Spleen (tissue), 11 donors: ENCODE data around the gene DLEC1. TPM values are rescaled to one million over a fixed set of nuclear protein-coding genes. Genes with fewer than 3 reads are reported as not detected.

ENCODE experiments used
- DNase-seq: peaks from one replicate; pipeline ENCODE4 v3.0.0-alpha.2; 2020
- H3K27ac ChIP-seq, 8 donors: fragments of 200-600 bp; sonication (generic) in 7 of 8; 1 replicate in 4 of 8; 2 replicates in 4 of 8; pipeline versions ENCODE4 v1.5.0 to v1.8.0; 2016 to 2021; ENCODE audit warnings: inconsistent platforms in 4 of 8, mild to moderate bottlenecking in 4 of 8, moderate library complexity in 1 of 8
- H3K27me3 ChIP-seq, 7 donors: fragments of 200-600 bp; sonication (generic) in 6 of 7; replicated peaks in 1 of 7; 1 replicate in 4 of 7; 2 replicates in 3 of 7; pipeline versions ENCODE4 v1.5.0 to v1.8.0; 2016 to 2021; ENCODE audit warnings: inconsistent platforms in 3 of 7, mild to moderate bottlenecking in 1 of 7
- H3K36me3 ChIP-seq, 6 donors: fragments of 200-600 bp; sonication (generic) in 5 of 6; 1 replicate in 4 of 6; 2 replicates in 2 of 6; pipeline versions ENCODE4 v1.5.0 to v1.8.0; 2016 to 2021; ENCODE audit warnings: inconsistent platforms in 2 of 6
- H3K4me1 ChIP-seq, 6 donors: fragments of 200-600 bp; sonication (generic) in 5 of 6; 1 replicate in 3 of 6; 2 replicates in 3 of 6; pipeline versions ENCODE4 v1.5.0 to v1.8.0; 2016 to 2021; ENCODE audit warnings: inconsistent platforms in 3 of 6
- H3K4me3 ChIP-seq, 8 donors: fragments of 200-600 bp; sonication (generic) in 7 of 8; 1 replicate in 4 of 8; 2 replicates in 4 of 8; pipeline versions ENCODE4 v1.5.0 to v1.8.0; 2016 to 2021; ENCODE audit warnings: inconsistent platforms in 4 of 8, mild to moderate bottlenecking in 4 of 8, moderate library complexity in 2 of 8
- H3K9me3 ChIP-seq, 8 donors: fragments of 200-600 bp; sonication (generic) in 7 of 8; 1 replicate in 4 of 8; 2 replicates in 4 of 8; pipeline versions ENCODE4 v1.5.0 to v1.8.0; 2016 to 2021; ENCODE audit warnings: inconsistent platforms in 4 of 8
- CTCF ChIP-seq, 11 experiments: fragments of 200-600 bp in 7 of 11; fragments of 450-650 bp in 4 of 11; sonication (generic) in 4 of 11; IDR thresholded peaks in 8 of 11; conservative IDR thresholded peaks in 3 of 11; 1 replicate in 7 of 11; 2 replicates in 4 of 11; pipeline versions ENCODE4 v1.4.0 to v1.8.0; 2016 to 2021; ENCODE audit warnings: antibody characterized with exemption in 11 of 11, inconsistent platforms in 4 of 11, mild to moderate bottlenecking in 1 of 11
- POLR2A ChIP-seq, 3 donors: fragments of 450-650 bp; IDR thresholded peaks; one replicate each; pipeline ENCODE4 v1.5.1; 2017; ENCODE audit warnings: antibody characterized with exemption in 3 of 3, mild to moderate bottlenecking in 1 of 3
- POLR2AphosphoS5 ChIP-seq, 3 donors: sonication (generic); formaldehyde crosslinking; IDR thresholded peaks; one replicate each; pipeline ENCODE4 v1.5.1; 2017; ENCODE audit warnings: antibody characterized with exemption in 3 of 3
- WGBS, 5 donors: extraction: QIAGEN DNeasy Blood & Tissue Kit in 3 of 5; methylation state at CpG; one replicate each; pipeline versions ENCODE4 v1.1.5 to v1.1.7; 2013 to 2018; 5-methylcytosine and 5-hydroxymethylcytosine counted together
- intact Hi-C: fragments of 100-400 bp; cut with DNase I; formaldehyde crosslinking; loops from one replicate; pipeline ENCODE4 v1.15.0; 2023; ENCODE audit warnings: low total_unique reads
- polyA plus RNA-seq, 3 donors: library from polyadenylated mRNA; stranded (reverse); fragments of 200-250 nt; gene quantifications; one replicate each; pipeline ENCODE4 v1.2.1, GENCODE V29; 2013
- total RNA-seq, 7 donors: library from RNA; depleted of rRNA in 3 of 7; stranded (reverse); fragments of >200 nt in 3 of 7; fragmentation: NEBNext Ultra II Directional in 4 of 7; extraction: Animal tissue kit (Norgen Biotek cat#: 25700) in 4 of 7; gene quantifications; one replicate each; pipeline versions ENCODE4 v1.1.0 to v1.2.1, GENCODE V29; 2016 to 2021
- donor health status: healthy with polysubstance abuse.
- donor health status: DM: no; HTN: no; CAD: no; lungs with moderate emphysema.
- donor health status: DM: no; HTN: no; CAD: no.
- donor health status: Bipolar disorder and iron deficiency.
- donor health status: healthy.
- donor health status: DM: no; HTN: no; CAD: no.
- donor health status: DM: yes; HTN: yes; CAD: no.

The DLEC1 gene
- total and polyA plus RNA-seq, 10 donors, result 0.36 to 2.3 (median 0.88) TPM

- H3K27me3 ChIP-seq, result no peaks in the 10 kb centered on the region
- H3K36me3 ChIP-seq, result peaks cover 0 to 44% (median 34%) of the 10 kb centered on the region in 6 donors
- DNase-seq, result no peak
- 0 to 8% (median 2%) methylated on average over 8 of the region's 8 CpGs for WGBS, 5 donors
- TF ChIP-seq CTCF (IDR thresholded peaks at IDR 0.05 in 8 of 11, conservative IDR thresholded peaks at IDR 0.05 in 3 of 11), result no peak
- H3K4me1 ChIP-seq, result peaks cover 30 to 85% (median 52%) of the 10 kb centered on the region in 6 donors
- peak overlapping the region; percentile 82 to 99 (median 96) for H3K4me3 ChIP-seq
- no peaks in the 10 kb centered on the region for H3K9me3 ChIP-seq
- intact Hi-C loops, result no loop called here
- peak overlapping the region; percentile 92 to 97 (median 96) for H3K27ac ChIP-seq
These were observed 100.2 kb downstream of the DLEC1 start for GRCh38 chr3:38139191-38139590.

DNA sequence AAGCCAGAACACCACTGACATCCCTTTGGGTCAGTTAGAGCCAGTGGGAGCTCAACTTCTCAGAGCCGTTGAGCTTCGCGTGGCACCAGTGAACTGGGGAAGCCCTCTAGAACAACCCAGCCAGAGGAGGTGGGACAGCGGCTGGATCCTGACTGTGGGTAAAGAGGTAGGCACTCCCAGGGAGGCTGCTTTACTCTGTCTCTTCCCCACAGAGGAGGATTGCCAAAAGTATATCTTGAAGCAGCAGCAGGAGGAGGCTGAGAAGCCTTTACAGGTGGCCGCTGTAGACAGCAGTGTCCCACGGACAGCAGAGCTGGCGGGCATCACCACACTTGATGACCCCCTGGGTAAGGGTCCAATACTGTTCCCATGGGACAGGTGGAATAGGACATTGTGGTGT, 100.6 kb downstream of the DLEC1 start:
- H3K36me3 ChIP-seq, result peaks cover 0 to 40% (median 31%) of the 10 kb centered on the region in 6 donors
- no peak for DNase-seq
- H3K4me3 ChIP-seq, result peak overlapping the region; percentile 82 to 99 (median 96)
- 74 to 94% (median 79%) methylated on average over 3 to 7 of the region's 7 CpGs for WGBS, 5 donors
- intact Hi-C loops, result loop anchor here (10.0 kb wide), 1 partner anchor 105 kb away; no protein-coding TSS in a partner anchor
- H3K4me1 ChIP-seq, result peaks cover 28 to 83% (median 50%) of the 10 kb centered on the region in 6 donors
- no peaks in the 10 kb centered on the region for H3K9me3 ChIP-seq
- H3K27me3 ChIP-seq, result no peaks in the 10 kb centered on the region
- peak overlapping the region in 6 of 8 donors; percentile 93 to 97 (median 96) for H3K27ac ChIP-seq
- TF ChIP-seq POLR2A (IDR thresholded peaks at IDR 0.05) (no peak), POLR2AphosphoS5 (IDR thresholded peaks at IDR 0.05) (no peak), CTCF (IDR thresholded peaks at IDR 0.05 in 8 of 11, conservative IDR thresholded peaks at IDR 0.05 in 3 of 11) (no peak)

- Histone ChIP-seq H3K4me3 (peak overlapping the region in 5 of 8 donors; percentile 82 to 99 (median 94)), H3K4me1 (peaks cover 20 to 74% (median 41%) of the 10 kb centered on the region in 6 donors), H3K36me3 (peaks cover 0 to 33% (median 28%) of the 10 kb centered on the region in 6 donors), H3K27me3 (no peaks in the 10 kb centered on the region), H3K27ac (peak overlapping the region in 3 of 8 donors; percentile 93 to 97 (median 95)), H3K9me3 (peaks cover 0 to 3% (median under 1%) of the 10 kb centered on the region in 8 donors)
- no peak for DNase-seq
- intact Hi-C loops, result loop anchor here (10.0 kb wide), 1 partner anchor 104 kb away; no protein-coding TSS in a partner anchor
- 96 to 99% (median 98%) methylated on average over 13 of the region's 13 CpGs for WGBS, 5 donors
- TF ChIP-seq POLR2A (IDR thresholded peaks at IDR 0.05), result no peak
- TF ChIP-seq CTCF (IDR thresholded peaks at IDR 0.05 in 8 of 11, conservative IDR thresholded peaks at IDR 0.05 in 3 of 11), result no peak
- no peak for TF ChIP-seq POLR2AphosphoS5 (IDR thresholded peaks at IDR 0.05)
These were observed 101.5 kb downstream of the DLEC1 start for GRCh38 chr3:38140326-38141172.
